GM12874 (cell line): ENCODE results near the gene NGB.

ENCODE experiments used
- CTCF ChIP-seq: IDR thresholded peaks from 2 replicates; pipeline ENCODE4 v1.5.1; 2011; ENCODE audit warnings: low read depth, mild to moderate bottlenecking, control low read depth, low read length, moderate library complexity; ENCODE audit not compliant: insufficient read depth

NGB gene

GRCh38 chr14:77225892-77226557 is 45.0 kb downstream of the NGB start:
- no peak for TF ChIP-seq CTCF

GRCh38 chr14:77225254-77225653 is 45.8 kb downstream of the NGB start:
- TF ChIP-seq CTCF = no peak

GRCh38 chr14:77224212-77224611 is 46.8 kb downstream of the NGB start:
- TF ChIP-seq CTCF = no peak

GRCh38 chr14:77222546-77223225 is 48.3 kb downstream of the NGB start:
- no peak for TF ChIP-seq CTCF

- no peak for TF ChIP-seq CTCF
Observed at GRCh38 chr14:77221241-77221871, 49.6 kb downstream of the NGB start.

- TF ChIP-seq CTCF = no peak
Observed at GRCh38 chr14:77220246-77221017, 50.6 kb downstream of the NGB start.

GRCh38 chr14:77219591-77219990 is 51.4 kb downstream of the NGB start:
- TF ChIP-seq CTCF = no peak
